GM19395 (cell line): ENCODE results near the gene SYDE2.

Source experiments
- ATAC-seq: cut with Tn5 transposase; IDR thresholded peaks from one replicate; pipeline ENCODE4 v1.9.1; 2021; ENCODE audit warnings: mild to moderate bottlenecking, moderate library complexity; ENCODE audit not compliant: unreplicated experiment

SYDE2 gene

GRCh38 chr1:85132078-85132720 is 68.6 kb downstream of the SYDE2 start:
- ATAC-seq, result no peak

GRCh38 chr1:85128316-85128715 is 72.5 kb downstream of the SYDE2 start:
- ATAC-seq, result no peak

GRCh38 chr1:85125891-85126290 is 74.9 kb downstream of the SYDE2 start:
- no peak for ATAC-seq

GRCh38 chr1:85124091-85124490 is 76.7 kb downstream of the SYDE2 start:
- ATAC-seq, result no peak

GRCh38 chr1:85122169-85122568 is 78.6 kb downstream of the SYDE2 start:
- ATAC-seq, result no peak

GRCh38 chr1:85121744-85122143 is 79.1 kb downstream of the SYDE2 start:
- no peak for ATAC-seq

- ATAC-seq, result no peak
Measured at GRCh38 chr1:85118751-85119150, 82.1 kb downstream of the SYDE2 start.

GRCh38 chr1:85116856-85117255 is 84.0 kb downstream of the SYDE2 start:
- ATAC-seq, result no peak

- ATAC-seq, result no peak
Measured at GRCh38 chr1:85115933-85116332, 84.9 kb downstream of the SYDE2 start.

- no peak for ATAC-seq
Measured at GRCh38 chr1:85111695-85112094, 89.1 kb downstream of the SYDE2 start.

GRCh38 chr1:85109475-85109874 is 91.3 kb downstream of the SYDE2 start:
- ATAC-seq, result peak; percentile 78
